ENCODE results near the gene RASAL1. TPM values are rescaled to one million over a fixed set of nuclear protein-coding genes. Genes with fewer than 3 reads are reported as not detected.

RASAL1 gene
- total RNA-seq, 1 donor from 2014 or later: 0.64 TPM

- intact Hi-C loops (cut with DNase I): no loop called here
- no peaks in the 10 kb centered on the region for H3K36me3 ChIP-seq
- H3K9me3 ChIP-seq: no peaks in the 10 kb centered on the region
- no peak for TF ChIP-seq CTCF (IDR thresholded peaks at IDR 0.05)
- H3K27me3 ChIP-seq: no peaks in the 10 kb centered on the region
- H3K27ac ChIP-seq: no peak overlapping the region
- H3K4me3 ChIP-seq: no peak overlapping the region
- H3K4me1 ChIP-seq: no peaks in the 10 kb centered on the region
- no peak for DNase-seq (ENCODE audit: low spot score in 2 of 2)
Measured at GRCh38 chr12:113073586-113073985, 62.0 kb downstream of the RASAL1 start.

- no peak for TF ChIP-seq CTCF (IDR thresholded peaks at IDR 0.05)
- no peaks in the 10 kb centered on the region for H3K9me3 ChIP-seq
- no peaks in the 10 kb centered on the region for H3K4me1 ChIP-seq
- no peak overlapping the region for H3K4me3 ChIP-seq
- H3K27me3 ChIP-seq: no peaks in the 10 kb centered on the region
- H3K27ac ChIP-seq: no peak overlapping the region
- no peaks in the 10 kb centered on the region for H3K36me3 ChIP-seq
- no peak for DNase-seq (ENCODE audit: low spot score in 2 of 2)
- intact Hi-C loops (cut with DNase I): no loop called here
Measured at GRCh38 chr12:113072136-113072535, 63.4 kb downstream of the RASAL1 start.

GRCh38 chr12:113071135-113072112 lies 64.1 kb downstream of the RASAL1 start:
- DNase-seq (ENCODE audit: low spot score in 2 of 2): no peak

GRCh38 chr12:113070117-113070906 lies 65.2 kb downstream of the RASAL1 start:
- intact Hi-C loops (cut with DNase I): no loop called here
- peak in 1 of 2 donors; percentile 19 for DNase-seq (ENCODE audit: low spot score in 2 of 2)

More at GRCh38 chr12:113071135-113072112, 64.1 kb downstream of the RASAL1 start:
- TF ChIP-seq CTCF (IDR thresholded peaks at IDR 0.05): no peak
- no peaks in the 10 kb centered on the region for H3K36me3 ChIP-seq
- no peaks in the 10 kb centered on the region for H3K4me1 ChIP-seq
- no peaks in the 10 kb centered on the region for H3K9me3 ChIP-seq
- H3K4me3 ChIP-seq: no peak overlapping the region
- intact Hi-C loops (cut with DNase I): no loop called here
- no peak overlapping the region for H3K27ac ChIP-seq
- H3K27me3 ChIP-seq: no peaks in the 10 kb centered on the region

GRCh38 chr12:113069751-113070116 lies 65.8 kb downstream of the RASAL1 start:
- TF ChIP-seq CTCF (IDR thresholded peaks at IDR 0.05): no peak
- DNase-seq (ENCODE audit: low spot score in 2 of 2): no peak
- Histone ChIP-seq H3K27ac (no peak overlapping the region), H3K27me3 (peaks cover 5% of the 10 kb centered on the region), H3K4me1 (no peaks in the 10 kb centered on the region), H3K4me3 (no peak overlapping the region), H3K9me3 (no peaks in the 10 kb centered on the region), H3K36me3 (no peaks in the 10 kb centered on the region)
- intact Hi-C loops (cut with DNase I): no loop called here

More at GRCh38 chr12:113070117-113070906, 65.2 kb downstream of the RASAL1 start:
- Histone ChIP-seq H3K27me3 (no peaks in the 10 kb centered on the region), H3K36me3 (no peaks in the 10 kb centered on the region), H3K4me1 (no peaks in the 10 kb centered on the region), H3K4me3 (no peak overlapping the region), H3K9me3 (no peaks in the 10 kb centered on the region), H3K27ac (no peak overlapping the region)
- TF ChIP-seq CTCF (IDR thresholded peaks at IDR 0.05): no peak

All from ascending aorta (tissue), 2 donors.